Measurements from ENCODE around the gene CCNT1.

DNA sequence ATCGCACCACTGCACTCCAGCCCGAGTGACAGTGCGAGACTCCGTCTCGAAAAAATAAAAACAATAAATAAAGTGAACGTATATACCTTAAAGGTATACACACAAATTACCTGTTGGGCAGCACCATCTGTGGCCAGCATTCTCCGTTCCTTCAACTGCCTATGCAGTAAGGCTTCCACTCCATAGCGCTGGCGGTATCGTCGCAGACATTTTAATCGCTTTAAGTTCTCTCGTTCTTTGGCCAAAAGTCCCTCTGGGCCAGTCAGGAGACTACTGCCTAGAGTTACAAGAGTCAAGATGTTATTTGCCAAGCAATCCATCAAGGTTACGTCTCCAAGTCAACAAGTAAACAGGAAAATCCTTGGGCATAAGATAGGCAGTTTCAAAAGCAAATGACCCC lies 47.5 kb downstream of the CCNT1 start:
- TF ChIP-seq CTCF (IDR thresholded peaks at IDR 0.05) (no peak), POLR2AphosphoS5 (IDR thresholded peaks at IDR 0.05) (no peak)
